ENCODE results near the gene CAMK2D. TPM values are rescaled to one million over a fixed set of nuclear protein-coding genes. Genes with fewer than 3 reads are reported as not detected.

The CAMK2D gene
- polyA plus RNA-seq, 4 donors, result 60.0 to 89.9 (median 76.3) TPM

- no peak for DNase-seq (ENCODE audit: low read depth in 4 of 4, low spot score in 3 of 4)
Observed at GRCh38 chr4:113411496-113411938, 350.0 kb downstream of the CAMK2D start.

GRCh38 chr4:113410686-113411085 lies 350.9 kb downstream of the CAMK2D start:
- no peak for DNase-seq (ENCODE audit: low read depth in 4 of 4, low spot score in 3 of 4)

GRCh38 chr4:113409181-113409580 lies 352.4 kb downstream of the CAMK2D start:
- no peak for DNase-seq (ENCODE audit: low read depth in 4 of 4, low spot score in 3 of 4)

- DNase-seq (ENCODE audit: low read depth in 4 of 4, low spot score in 3 of 4), result no peak
Observed at GRCh38 chr4:113407409-113407808, 354.1 kb downstream of the CAMK2D start.

- no peak for DNase-seq (ENCODE audit: low read depth in 4 of 4, low spot score in 3 of 4)
Observed at GRCh38 chr4:113406723-113407016, 354.9 kb downstream of the CAMK2D start.

- DNase-seq (ENCODE audit: low read depth in 4 of 4, low spot score in 3 of 4), result no peak
Observed at GRCh38 chr4:113405874-113406722, 355.4 kb downstream of the CAMK2D start.

- DNase-seq (ENCODE audit: low read depth in 4 of 4, low spot score in 3 of 4), result no peak
Observed at GRCh38 chr4:113404841-113405240, 356.7 kb downstream of the CAMK2D start.

- no peak for DNase-seq (ENCODE audit: low read depth in 4 of 4, low spot score in 3 of 4)
Observed at GRCh38 chr4:113404167-113404571, 357.4 kb downstream of the CAMK2D start.

Other genes starting within 250 kb of the CAMK2D start
- 10 to 100 TPM in 3 of 4 donors, 1 to 10 TPM in 1; 3.2 to 16.6 (median 15.5) TPM for gene ARSJ, start 217.9 kb upstream of the CAMK2D start, polyA plus RNA-seq (ENCODE audit: insufficient read length in 4 of 4)